Measurements from ENCODE around the gene MCTP2.

Gene MCTP2

DNA sequence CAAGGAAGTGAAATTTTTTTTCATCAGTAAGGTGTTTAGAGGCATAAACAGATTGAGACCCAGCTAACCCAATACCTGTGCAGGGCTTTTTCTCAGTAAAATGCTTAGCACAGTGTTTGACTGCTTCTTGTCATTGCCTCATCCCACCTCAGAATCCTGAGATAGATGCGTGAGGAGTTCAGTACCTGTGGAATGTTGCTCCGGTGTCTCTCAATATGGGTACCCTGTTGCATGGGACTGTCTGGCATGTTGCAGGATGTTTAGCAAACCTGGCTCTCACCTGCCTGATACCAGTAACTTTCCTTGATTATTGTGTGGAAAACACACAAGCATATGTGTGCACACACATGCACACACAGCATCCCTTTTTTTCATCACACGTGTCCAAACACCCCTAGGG is 128.4 kb downstream of the MCTP2 start:
- no peak for DNase-seq

DNA sequence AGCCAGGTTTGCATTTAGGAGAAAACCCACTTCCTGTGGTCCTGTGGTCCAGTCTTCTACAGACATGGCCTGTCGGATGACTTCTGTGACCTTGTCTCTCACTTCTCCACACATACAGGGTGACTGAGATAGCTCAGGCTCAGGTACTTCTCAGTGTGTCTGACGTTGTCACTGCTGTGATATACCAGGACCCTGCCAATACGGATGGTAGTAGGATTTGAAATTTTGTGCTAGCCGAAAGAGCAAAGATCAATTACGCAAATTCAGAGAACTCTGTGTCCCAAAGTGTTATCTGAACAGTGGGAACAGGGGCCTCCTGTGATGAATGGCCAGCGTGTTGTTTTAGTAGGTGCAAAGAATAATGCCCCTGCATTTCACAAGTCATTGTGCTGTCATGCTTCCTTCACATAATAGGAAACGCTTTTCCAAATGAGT is 128.9 kb downstream of the MCTP2 start:
- no peak for DNase-seq

DNA sequence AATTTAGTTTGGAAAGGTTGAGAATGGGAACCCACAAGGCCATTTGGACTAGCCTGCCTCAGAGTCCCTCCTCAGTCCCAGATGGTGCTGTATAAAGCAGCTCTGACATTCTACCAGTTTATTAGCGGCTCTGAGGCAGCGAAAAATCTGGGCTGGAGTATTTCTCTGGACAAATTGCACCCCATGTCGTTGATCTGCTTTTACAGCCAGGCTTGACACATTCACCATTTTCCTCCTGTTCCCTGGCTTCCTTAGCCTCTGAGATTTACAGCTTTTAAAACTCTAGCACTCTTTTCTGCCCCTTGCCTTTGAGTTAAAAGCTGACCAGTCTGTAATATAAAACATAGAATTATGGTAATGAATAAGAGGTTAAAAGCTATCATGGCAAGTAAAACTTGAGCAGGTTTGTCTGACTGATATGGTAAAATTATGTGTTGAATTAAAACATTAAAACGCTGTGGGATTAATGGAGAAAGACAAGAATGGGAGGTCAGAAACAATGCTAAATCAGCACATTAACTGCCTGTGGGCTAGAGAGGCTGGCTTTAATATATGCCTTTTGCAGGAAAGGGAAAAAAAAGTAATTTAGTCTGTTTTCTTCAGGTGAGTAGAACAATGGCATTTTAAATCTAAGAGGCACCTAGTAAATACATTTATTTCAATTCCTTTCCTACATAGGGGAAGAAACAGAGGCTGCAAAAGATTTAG is 131.2 kb downstream of the MCTP2 start:
- no peak for DNase-seq

DNA sequence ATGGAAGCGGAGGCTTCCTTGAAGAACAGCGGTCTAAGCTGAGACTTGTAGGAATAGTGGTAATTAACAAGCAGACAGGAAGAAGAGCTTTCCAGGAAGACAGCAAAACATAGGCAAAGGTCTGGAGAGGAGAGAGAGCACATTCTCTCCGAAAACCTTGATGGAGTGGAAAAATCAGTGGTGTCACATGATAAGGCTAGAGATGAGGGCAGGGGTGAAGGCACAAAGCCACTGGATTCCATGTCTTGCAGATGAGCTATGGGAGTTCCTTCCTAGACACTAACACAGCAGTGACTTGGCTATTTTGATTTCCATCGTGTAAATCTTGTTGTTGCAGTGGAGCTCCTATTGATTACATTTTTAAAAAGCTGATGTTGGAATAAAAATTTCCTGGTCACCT is 132.0 kb downstream of the MCTP2 start:
- DNase-seq = no peak

DNA sequence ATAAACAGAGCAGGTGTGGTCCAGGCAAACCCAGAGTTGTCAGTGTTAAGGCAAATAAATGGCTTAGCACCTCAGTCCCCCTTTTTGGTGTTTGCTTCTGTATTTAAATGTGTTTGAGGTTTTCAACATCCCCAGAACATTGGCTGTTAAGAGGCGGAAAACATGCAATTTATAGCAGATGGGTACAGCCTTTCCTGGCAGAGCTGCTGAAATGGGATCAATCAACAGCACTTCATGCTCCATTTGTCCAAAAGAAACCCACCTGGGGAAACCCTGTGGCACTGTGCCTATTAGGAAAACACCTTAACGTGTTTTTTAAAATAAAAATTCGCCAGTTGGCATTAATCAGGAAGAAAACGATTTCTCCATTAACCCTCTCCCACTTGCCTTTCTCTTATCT is 135.4 kb downstream of the MCTP2 start:
- DNase-seq = no peak

DNA sequence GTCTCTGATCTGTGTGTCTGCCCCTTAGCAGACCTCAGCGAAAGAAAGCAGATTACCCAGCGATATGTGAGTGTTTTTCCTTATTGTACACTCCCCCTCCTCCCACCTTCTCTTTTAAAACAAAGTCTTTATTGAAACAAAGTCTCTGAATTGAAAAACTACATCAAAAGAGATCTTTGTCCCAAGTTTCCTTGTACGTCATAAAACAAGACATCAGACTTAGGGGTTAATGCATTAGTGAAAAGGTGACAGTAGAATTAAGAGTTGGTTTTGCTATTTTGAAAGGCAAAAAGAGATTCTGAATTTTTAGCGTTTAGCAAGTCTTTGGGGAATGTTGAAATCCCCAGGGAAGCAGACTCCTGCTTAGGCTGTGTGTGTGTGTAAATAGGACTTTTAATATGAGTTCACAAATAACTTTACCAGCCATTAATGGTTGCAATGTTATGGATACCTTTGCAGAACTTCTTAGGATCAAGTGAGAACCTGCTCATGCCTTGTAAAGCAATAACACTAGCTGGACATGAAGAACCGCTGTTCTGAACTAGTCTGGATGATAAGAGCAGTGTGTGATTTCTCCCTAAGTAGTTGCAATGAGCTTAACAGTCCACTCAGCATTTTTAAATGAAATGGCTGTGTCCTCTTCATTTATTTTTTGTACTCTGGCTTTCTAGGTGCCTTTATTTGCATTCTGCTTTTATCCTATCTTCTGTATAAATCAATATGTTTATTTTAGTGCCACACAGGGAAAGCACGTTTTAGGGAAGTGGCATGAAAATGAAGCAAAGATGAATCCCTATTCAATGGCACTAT is 136.6 kb downstream of the MCTP2 start:
- DNase-seq = no peak

DNA sequence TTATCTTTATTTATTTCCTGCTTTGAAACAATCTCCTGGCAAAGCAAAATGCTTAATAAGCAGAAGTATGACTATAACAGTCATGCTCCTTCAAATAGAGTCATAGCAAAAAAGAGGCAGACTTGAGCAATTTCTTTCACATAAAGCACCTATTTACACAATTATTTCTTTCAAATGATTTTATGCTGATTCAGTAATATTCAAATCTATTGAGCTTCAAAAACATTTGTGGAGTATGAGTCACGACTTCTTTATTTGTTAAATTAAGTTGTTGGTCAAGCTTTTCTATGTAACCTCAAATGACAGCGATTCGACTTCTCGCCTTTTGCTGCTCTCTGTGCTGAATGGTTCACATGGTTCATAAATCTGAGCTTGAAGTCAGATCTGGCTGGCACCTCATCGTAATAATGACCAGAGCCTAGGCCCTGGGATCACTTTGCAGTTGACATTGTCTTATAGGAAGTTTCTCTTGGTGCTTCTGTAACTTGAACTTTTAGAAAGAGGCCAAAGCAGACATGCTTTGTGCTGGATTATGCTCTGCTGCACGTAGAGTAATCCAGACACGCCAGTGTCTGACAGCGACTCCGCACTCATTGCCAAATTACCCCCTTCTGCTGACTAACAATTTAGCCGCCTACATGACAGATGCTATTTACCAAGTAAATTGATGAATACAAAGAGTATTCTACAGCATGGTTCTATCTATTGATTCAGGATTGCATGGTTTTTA is 139.0 kb downstream of the MCTP2 start:
- DNase-seq = no peak

DNA sequence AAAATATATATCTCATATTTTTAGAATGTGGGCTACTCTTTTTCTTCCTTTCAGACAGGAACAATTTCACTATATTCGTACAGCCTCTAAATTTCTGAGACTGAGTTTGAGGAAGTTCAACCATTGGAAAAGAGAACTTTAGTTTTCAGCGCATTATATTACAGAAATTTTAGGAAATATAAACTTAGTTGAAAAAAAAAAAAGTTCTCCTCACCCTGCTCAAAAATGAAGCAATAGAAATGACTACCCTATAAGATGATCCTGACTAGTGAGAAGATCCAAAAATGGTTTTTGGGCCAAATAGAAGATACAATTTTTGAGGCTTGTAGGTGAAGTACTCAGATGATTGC is 139.6 kb downstream of the MCTP2 start:
- no peak for DNase-seq

DNA sequence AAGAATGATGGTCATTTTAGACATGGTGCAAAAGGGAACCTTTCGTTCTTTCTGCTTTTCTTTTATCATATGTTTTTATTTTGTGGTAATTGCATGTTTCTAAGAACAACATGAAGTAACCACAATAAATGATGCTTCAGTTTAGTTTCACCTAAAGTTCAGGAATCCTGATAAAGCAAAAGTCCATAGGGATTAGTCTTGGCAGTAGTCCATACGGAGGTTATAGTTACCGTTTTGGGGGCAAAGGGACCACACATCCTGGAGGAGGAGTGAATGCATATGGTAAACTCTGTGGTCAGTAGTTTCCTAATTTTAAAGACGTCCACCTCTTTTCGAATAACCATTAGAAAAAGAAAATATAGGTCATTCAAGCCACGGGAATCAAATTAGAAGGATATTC is 141.5 kb downstream of the MCTP2 start:
- DNase-seq = no peak

DNA sequence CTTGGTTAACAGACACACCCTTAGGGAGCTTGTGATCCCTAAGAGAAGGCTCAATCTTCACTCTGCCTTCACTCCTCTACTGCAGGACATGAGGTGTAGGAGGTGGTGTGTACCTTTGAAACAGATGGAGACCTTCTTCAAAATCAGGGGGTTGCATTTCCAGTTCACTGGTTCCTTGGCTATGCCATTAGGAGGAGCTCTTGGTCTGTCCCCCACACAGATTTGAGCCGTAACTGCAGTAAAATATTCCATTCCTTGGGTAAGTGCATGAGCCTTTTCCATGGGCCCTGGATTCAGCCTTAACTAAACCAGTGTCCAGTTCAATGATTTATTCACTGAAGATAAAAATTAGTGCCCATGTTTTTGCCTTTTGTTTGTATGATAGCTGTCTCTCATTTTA is 144.6 kb downstream of the MCTP2 start:
- no peak for DNase-seq

DNA sequence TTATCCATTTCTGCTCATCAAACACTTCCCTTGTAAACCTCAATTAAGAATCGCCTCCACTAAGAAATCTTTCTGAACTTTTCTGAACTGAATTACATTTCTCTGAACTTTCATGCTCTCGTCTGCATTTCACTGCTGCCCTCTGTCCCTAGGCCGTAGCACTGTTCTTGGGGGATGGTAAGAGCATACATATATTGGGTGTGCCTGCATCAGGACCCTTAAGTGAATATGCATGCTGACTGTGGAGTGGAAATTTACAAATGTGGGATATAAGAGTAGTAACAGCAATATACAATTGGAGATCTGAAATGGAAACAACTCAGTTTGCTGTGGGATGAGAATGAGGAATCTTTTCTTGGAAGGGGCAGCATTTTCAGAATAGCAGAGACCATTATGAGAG is 148.6 kb downstream of the MCTP2 start:
- DNase-seq = no peak

DNA sequence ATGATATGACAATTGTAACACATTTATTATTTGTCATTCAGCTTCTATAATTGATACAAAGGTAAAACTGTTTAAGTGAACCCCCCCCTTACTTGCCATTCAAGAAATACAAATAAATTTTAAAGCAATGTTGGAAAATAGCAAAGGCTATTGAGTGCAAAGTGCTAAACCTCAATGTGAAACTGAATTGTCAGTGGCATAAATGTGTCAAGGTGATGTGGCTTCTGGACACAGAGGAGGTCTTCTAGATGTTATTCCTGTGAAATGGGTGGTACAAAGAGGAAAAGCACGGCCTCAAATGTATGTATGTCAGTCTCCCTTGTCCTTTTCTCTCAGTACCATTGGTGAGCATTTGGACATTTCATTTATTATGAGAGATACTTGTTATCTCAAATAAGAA is 149.4 kb downstream of the MCTP2 start:
- no peak for DNase-seq

DNA sequence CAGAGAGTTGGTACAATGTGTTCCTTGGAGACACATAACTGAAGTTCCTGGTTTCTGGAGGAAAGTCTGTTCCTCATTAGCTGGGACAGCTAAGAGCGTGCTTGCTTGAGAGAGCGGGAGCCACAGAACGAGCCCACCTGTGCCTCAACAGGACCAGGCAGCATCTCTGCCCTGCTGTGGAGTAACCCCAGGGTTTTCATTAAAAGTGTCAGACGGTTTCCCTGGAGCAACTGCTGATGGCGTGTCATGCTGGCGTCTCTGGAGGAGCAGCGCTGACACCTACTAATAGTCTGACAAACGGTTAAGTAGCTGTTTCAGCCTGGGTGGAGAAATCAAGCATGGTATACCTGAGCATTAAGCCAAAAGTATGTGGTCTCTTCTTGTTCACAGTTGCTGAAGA is 150.0 kb downstream of the MCTP2 start:
- no peak for DNase-seq

DNA sequence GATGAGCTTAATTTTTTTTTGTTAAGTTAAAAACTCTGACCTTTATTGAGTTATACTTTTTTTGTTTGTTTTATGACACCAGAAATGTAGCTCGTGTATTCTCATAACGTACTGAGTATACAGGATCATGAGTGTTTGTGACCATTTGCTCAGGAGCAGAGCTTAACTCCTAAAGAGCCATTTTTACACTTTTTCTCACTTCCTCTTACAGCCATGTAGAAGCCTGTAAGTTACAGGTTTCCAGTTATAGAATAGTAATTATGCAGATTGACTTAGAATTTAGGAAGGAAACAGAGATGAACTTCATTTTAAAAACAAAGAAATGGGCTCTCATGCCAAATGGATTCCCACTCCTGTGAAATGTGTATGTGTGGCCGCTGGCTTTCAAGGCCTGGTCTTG is 151.7 kb downstream of the MCTP2 start:
- no peak for DNase-seq

DNA sequence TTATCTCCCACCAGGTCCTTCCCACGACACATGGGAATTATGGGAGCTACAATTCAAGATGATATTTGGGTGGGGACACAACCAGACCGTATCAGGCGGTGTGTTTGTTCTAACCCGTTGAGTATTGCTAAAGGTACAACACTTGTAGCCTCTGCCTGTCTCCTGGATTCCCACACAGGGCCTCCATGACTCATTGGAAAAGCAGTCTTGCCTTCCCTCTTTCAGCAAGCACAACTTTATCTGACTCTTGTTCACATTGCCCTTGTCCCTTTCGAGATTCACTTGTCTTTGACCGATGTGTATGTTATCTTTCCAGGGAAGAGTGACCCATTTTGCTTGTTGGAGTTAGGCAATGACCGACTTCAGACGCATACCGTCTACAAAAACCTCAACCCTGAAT is 152.3 kb downstream of the MCTP2 start:
- DNase-seq = no peak

DNA sequence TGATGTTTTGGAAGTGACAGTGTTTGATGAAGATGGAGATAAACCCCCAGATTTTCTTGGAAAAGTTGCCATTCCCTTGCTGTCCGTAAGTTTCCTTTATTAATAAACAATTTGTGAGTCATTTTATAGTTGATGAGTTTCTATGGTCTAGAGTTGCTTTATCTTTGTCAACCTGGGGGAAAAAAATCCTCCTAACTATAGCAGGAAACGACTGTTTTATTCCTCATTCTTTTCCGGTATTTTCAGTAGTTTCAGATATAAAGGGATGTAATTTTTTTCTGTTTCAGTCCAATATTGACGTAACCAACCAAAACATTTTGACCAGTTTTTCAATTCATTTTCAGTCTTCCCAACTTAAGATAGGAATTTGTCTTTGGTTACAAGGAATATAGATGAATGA is 154.1 kb downstream of the MCTP2 start:
- no peak for DNase-seq

DNA sequence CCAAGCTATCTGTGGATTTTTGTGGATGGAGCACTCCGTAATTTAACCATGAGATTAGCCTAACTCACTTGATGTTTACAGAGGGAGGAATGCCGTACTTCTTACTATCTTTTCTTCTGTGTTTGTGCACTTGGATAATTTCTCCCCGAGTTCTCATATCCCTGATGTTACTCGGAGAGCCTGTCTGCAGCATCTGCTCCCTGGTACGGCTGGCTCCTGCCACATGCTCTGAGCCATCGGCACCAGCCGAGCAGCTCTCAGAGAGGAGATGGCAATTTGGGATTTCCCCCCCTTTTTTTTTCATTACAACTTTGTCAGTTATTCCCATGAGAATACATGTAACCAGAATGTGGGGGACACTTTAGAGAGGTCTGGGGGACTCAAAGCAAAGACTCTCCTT is 155.0 kb downstream of the MCTP2 start:
- DNase-seq = no peak

DNA sequence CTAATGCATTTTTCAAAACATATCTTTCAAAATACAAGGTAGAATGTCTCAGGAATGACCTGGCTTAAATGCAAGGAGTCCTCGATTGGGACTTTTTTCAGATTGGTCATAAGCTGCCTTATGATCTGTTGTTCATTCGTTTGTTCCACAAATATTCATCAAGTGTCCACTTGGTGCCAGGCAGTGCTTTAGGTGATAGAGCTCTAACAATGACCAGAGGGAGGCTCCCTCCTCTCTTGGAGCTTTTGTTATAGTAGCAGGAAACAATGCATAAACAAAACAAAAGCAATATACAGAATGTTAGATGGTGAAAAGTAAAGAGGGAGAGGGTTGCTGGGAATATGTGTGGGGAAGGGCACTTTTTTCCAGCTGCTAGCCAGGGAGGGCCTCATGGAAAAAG is 156.1 kb downstream of the MCTP2 start:
- DNase-seq = no peak

DNA sequence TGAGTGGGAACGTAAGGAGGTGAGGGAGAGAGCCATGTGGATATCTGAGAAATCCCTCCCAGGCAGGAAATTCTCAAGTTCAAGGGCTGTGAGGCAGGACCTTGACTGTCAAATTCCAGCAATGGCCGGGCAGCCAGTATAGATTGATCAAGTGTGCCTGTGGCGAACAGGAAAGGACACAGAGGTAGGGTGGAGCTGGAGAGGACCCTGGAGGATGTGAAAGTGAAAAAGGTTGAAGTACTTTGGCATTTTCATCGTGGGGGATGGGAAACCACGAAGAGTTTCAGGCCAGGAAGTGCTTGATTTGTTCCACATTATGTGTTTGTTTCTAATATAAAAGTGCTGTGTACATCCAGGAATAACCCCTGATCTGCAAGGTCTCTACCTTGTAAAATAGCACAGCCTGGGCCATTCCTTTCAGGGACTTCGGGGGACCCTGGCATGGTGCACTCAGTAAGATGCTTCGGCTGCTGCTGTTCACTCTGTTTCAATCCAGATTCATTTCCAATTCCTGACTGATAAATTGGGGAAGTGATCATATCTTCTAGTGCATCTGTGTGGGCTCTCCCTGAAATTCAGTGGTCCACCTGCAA is 156.6 kb downstream of the MCTP2 start:
- DNase-seq = no peak

DNA sequence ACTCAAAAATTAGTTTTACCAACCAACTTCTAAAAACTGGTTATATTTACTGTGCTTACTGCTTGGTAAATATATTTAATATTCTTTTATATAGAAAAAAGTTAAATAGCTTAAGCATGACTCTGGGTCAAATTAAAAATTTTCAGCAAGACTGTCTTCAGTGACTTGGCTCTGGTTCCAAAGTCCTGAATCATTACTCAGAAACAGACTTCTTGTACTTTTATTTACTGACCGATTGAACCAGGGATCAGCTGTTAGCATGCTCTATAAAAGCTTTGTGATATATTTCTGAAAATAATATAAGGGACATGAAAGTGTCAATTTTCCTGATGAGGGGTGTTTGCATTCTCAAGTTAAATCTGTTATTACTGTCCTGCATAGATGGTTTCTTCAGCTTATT is 164.3 kb downstream of the MCTP2 start:
- DNase-seq = no peak

DNA sequence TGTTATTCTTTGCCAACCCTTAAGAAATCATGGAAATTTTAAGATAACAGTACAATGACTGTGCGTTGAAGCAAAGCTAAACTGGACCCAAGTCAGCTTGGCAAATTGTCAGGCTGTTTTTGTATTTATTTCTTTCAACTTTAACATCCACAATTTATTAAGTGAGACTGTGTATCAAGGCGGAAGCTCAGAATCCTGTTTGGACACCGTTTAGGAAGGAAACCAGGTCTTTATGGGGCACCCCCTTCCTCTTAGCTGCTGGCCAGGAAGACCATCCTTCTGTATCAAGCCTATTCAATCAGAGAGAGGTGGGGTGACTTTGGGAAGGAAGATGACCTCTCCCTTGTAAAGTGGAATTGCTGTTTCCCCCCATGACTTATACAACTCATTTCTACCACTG is 166.0 kb downstream of the MCTP2 start:
- DNase-seq = no peak

DNA sequence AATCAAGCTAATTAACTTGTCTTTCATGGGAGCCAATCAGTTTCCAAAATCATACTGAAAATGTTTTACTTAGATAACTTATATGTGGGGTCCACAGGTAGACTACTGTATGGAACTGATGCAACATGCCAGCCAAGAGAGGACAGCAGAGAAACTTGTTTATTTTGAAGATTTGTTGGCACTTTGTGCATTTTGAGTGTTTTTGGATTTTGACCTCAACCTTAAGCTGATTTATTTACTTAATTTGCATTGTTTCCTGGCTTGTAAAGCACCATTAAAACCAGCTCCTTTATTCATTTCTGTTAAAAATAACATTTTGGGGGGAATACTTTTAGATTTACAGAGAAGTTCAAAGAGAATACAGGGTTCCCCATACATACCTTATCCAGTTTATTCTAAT is 166.6 kb downstream of the MCTP2 start:
- no peak for DNase-seq

DNA sequence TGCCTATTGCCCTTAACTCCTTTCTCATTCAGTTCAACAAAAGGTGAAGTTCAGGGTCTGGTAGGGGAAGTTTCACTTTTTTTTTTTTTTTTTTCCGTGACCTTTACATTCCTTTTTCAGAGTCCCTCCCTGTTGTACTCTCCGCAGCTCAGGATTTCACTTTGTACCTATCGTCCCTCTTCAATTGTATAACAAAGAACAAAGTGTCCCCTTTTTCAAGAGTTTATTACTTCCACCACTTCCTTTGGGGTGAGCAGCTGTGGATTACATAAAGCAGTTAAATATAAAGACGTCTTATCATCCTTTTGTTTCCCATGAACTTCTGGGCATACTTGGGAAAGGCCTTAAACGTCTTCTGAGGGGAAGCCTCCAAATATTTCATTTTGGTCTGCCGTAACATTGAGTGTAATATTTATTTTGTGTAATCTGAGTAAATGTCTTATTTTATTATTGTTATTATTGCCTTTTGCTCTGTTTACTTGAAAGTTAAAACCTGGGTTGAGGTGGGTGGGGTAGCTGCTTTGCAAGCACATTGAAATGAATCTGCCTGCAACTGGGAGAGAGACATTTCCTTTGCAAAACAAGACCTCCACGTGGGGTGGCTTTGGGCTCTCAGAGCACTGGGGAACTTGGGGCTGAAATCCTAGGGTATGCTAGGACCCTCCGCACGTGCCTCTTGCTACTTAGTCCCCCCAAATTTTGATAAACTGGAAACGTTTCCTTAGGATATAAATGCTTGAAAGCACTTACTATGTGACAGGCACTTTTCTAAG is 169.4 kb downstream of the MCTP2 start:
- no peak for DNase-seq

Data from NCI-H187 treated with DMSO at 0.1 percent for 48 hours (cell line).